Measurements from ENCODE around the gene MZT2B. TPM values are rescaled to one million over a fixed set of nuclear protein-coding genes. Genes with fewer than 3 reads are reported as not detected.

Gene MZT2B
- total and polyA plus RNA-seq, 2 experiments from 2014 or later, result 70.9 to 233 TPM

- Histone ChIP-seq H2AFZ (no peak overlapping the region), H3F3A (replicated peaks; ENCODE audit: low read depth) (no peaks in the 10 kb centered on the region), H3K4me2 (no peak overlapping the region), H3K9me2 (ENCODE audit: insufficient read depth) (no peaks in the 10 kb centered on the region), H4K20me1 (replicated peaks; ENCODE audit: insufficient read depth) (no peaks in the 10 kb centered on the region), H3K27me3 (ENCODE audit: insufficient read depth) (no peaks in the 10 kb centered on the region), H3K4me3 (no peak overlapping the region), H3K79me2 (replicated peaks; ENCODE audit: insufficient read depth) (0 out of 2 replicates have a peak, but pooled peaks cover 2% of the 10 kb centered on the region), H3K27ac (ENCODE audit: low read depth) (no peak overlapping the region), H3K4me1 (ENCODE audit: insufficient read depth) (no peaks in the 10 kb centered on the region), H3K36me3 (ENCODE audit: insufficient read depth) (no peaks in the 10 kb centered on the region)
- TF ChIP-seq REST (IDR thresholded peaks at IDR 0.05; ENCODE audit: unreplicated experiment) (no peak), ZNF114 (CRISPR knock-in tag; IDR thresholded peaks at IDR 0.05) (no peak), CTCF (conservative IDR thresholded peaks at IDR 0.05; ENCODE audit: low read depth in 2 of 2) (no peak), EZH2phosphoT487 (IDR thresholded peaks at IDR 0.05; ENCODE audit: unreplicated experiment) (no peak), ZNF331 (CRISPR knock-in tag; IDR thresholded peaks at IDR 0.05; ENCODE audit: low read depth) (no peak), POLR2AphosphoS5 (IDR thresholded peaks at IDR 0.05; ENCODE audit: low read depth) (no peak), ZNF462 (CRISPR knock-in tag; IDR thresholded peaks at IDR 0.05) (no peak), EZH2 (IDR thresholded peaks at IDR 0.05; ENCODE audit: low read depth, unreplicated experiment) (no peak), JUNB (IDR thresholded peaks at IDR 0.05; ENCODE audit: unreplicated experiment) (no peak), ETS1 (IDR thresholded peaks at IDR 0.05) (no peak), CREB1 (CRISPR knock-in tag; IDR thresholded peaks at IDR 0.05; ENCODE audit: low read depth) (no peak), STAT1 (IDR thresholded peaks at IDR 0.05; ENCODE audit: unreplicated experiment) (no peak), NANOG (IDR thresholded peaks at IDR 0.05; ENCODE audit: borderline replicate concordance) (no peak)
- Mint-ChIP-seq H3K27me3 (ENCODE audit: insufficient read depth, low read depth, poor library complexity) (peaks cover 5% of the 10 kb centered on the region), H3K27ac (no peak overlapping the region), H3K9me3 (no peaks in the 10 kb centered on the region), H3K4me3 (no peak overlapping the region), H3K36me3 (ENCODE audit: low read depth) (peaks cover 3% of the 10 kb centered on the region), H3K4me1 (peaks cover 10% of the 10 kb centered on the region; the same call in 2 of the 3 replicates)
- no peak for DNase-seq (ENCODE audit: low spot score)
- ATAC-seq, result no peak
These were observed 5.2 kb downstream of the MZT2B start for GRCh38 chr2:130187268-130187667.

Measured in GM23338 (cell line).